Hepatocyte (in vitro differentiated cells): ENCODE measurements around the gene SKAP2.

Experiments used
- CTCF ChIP-seq: fragments of 200-600 bp; sonication (generic); IDR thresholded peaks from 2 replicates; pipeline ENCODE4 v1.5.1; 2016; ENCODE audit warnings: antibody characterized with exemption, mild to moderate bottlenecking; ENCODE audit not compliant: poor library complexity
- EZH2 ChIP-seq: fragments of 200-600 bp; sonication (generic); IDR thresholded peaks from 2 replicates; pipeline ENCODE4 v1.6.1; 2016; ENCODE audit warnings: antibody characterized with exemption, mild to moderate bottlenecking, borderline replicate concordance

- no peak for TF ChIP-seq CTCF
- no peak for TF ChIP-seq EZH2
Observed at GRCh38 chr7:26868841-26869495, 4.6 kb upstream of the SKAP2 start.
